Neutrophil (primary cell): ENCODE data around the gene CFAP161.

Experiments used
- H3K27ac ChIP-seq: fragments of 200-600 bp; sonication (generic); 2 replicates; pipeline ENCODE4 v1.5.1; 2016; ENCODE audit warnings: mild to moderate bottlenecking, moderate library complexity
- H3K27me3 ChIP-seq: fragments of 200-600 bp; sonication (generic); 2 replicates; pipeline ENCODE4 v1.6.0; 2016; ENCODE audit warnings: mild to moderate bottlenecking
- H3K36me3 ChIP-seq: fragments of 200-600 bp; sonication (generic); 2 replicates; pipeline ENCODE4 v1.5.1; 2017
- H3K4me1 ChIP-seq, 2 experiments: fragments of 200-600 bp in 1 of 2; sonication (generic) in 1 of 2; 1 replicate in 1 of 2; 2 replicates in 1 of 2; pipeline versions ENCODE4 v1.5.1 to v1.6.1; 2013 to 2016; ENCODE audit warnings: low read depth in 1 of 2, low read length in 1 of 2, mild to moderate bottlenecking in 1 of 2, moderate library complexity in 1 of 2; ENCODE audit not compliant: control insufficient read depth in 1 of 2, insufficient read depth in 1 of 2
- H3K4me3 ChIP-seq, 2 experiments: fragments of 200-600 bp in 1 of 2; sonication (generic) in 1 of 2; 1 replicate in 1 of 2; 2 replicates in 1 of 2; pipeline ENCODE4 v1.5.1; 2013 to 2016; ENCODE audit warnings: low read depth in 1 of 2, low read length in 1 of 2, mild to moderate bottlenecking in 1 of 2, moderate library complexity in 1 of 2
- H3K9me3 ChIP-seq: fragments of 200-600 bp; sonication (generic); 2 replicates; pipeline ENCODE4 v1.5.1; 2016
- CTCF ChIP-seq: fragments of 200-600 bp; sonication (generic); IDR thresholded peaks from 2 replicates; pipeline ENCODE4 v1.5.1; 2016; ENCODE audit warnings: antibody characterized with exemption

CFAP161 gene

DNA sequence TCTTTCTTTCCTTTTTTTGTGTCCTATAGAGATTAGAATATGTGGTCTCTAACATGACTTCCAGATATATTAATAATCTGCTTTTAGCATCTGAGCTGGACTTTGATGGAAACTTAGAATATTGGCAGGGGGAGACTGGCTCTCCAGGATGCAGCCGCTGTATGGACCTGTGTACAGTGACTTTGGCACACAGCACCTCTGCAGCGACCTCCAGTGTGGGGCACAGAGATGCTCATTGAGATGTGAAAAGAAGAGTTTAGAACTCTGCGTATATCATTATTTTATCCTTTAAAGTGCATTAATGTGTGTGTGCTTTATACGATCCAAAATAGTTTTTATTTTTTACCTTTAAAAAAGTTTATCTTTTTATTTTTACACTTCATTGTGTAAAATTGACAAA lies 18.3 kb downstream of the CFAP161 start:
- Histone ChIP-seq H3K27me3 (no peaks in the 10 kb centered on the region), H3K4me1 (no peaks in the 10 kb centered on the region), H3K36me3 (no peaks in the 10 kb centered on the region), H3K9me3 (no peaks in the 10 kb centered on the region), H3K27ac (no peak overlapping the region), H3K4me3 (no peak overlapping the region)
- no peak for TF ChIP-seq CTCF

DNA sequence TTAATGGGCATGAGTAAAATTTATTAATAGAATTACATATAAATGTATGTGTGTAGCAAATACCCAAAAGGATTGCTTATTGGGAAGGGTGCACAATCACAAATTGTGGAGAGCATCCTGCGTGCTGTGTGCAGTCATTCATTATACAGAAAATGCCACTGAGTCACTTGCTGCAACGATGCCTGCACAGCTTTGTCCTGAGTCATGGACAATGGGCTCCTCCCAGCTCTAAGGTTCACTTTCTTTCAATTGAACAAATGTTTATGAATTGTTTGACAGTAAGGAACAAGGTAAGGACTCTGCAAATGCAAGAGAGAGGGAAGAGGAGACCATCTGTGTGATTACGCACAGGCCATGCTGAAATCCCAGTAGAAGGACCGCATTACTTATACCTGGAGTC lies 18.7 kb downstream of the CFAP161 start:
- H3K4me1 ChIP-seq = no peaks in the 10 kb centered on the region
- no peak overlapping the region for H3K27ac ChIP-seq
- no peaks in the 10 kb centered on the region for H3K36me3 ChIP-seq
- no peak for TF ChIP-seq CTCF
- H3K9me3 ChIP-seq = no peaks in the 10 kb centered on the region
- H3K27me3 ChIP-seq = no peaks in the 10 kb centered on the region
- H3K4me3 ChIP-seq = no peak overlapping the region

GRCh38 chr15:81155375-81156218 lies 21.5 kb downstream of the CFAP161 start:
- H3K27ac ChIP-seq = no peak overlapping the region
- no peak overlapping the region for H3K4me3 ChIP-seq
- H3K9me3 ChIP-seq = no peaks in the 10 kb centered on the region
- H3K36me3 ChIP-seq = no peaks in the 10 kb centered on the region
- no peak for TF ChIP-seq CTCF
- H3K27me3 ChIP-seq = no peaks in the 10 kb centered on the region
- no peaks in the 10 kb centered on the region for H3K4me1 ChIP-seq

DNA sequence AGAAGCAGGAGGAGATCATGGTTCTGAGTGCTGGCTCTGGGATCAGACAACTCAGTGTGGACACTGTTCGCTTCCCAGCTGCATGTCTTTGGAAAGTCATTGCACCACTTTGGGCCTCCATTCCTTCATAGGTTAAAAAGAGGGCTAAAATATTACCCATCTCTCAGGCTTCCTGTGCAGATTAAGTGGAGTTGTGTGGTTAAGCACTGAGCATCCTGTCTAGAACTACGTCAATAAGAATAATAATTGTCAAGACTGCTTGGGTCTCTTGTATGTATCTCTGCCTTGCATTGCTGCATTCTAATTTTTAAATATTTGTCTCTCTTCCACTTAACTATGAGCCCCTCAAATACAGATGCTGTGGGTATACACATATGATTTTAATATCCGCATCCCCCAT lies 22.3 kb downstream of the CFAP161 start:
- no peak overlapping the region for H3K4me3 ChIP-seq
- H3K36me3 ChIP-seq = no peaks in the 10 kb centered on the region
- no peaks in the 10 kb centered on the region for H3K4me1 ChIP-seq
- H3K9me3 ChIP-seq = no peaks in the 10 kb centered on the region
- H3K27ac ChIP-seq = no peak overlapping the region
- H3K27me3 ChIP-seq = no peaks in the 10 kb centered on the region
- no peak for TF ChIP-seq CTCF

GRCh38 chr15:81157195-81157938 lies 23.3 kb downstream of the CFAP161 start:
- Histone ChIP-seq H3K9me3 (no peaks in the 10 kb centered on the region), H3K4me3 (no peak overlapping the region), H3K4me1 (no peaks in the 10 kb centered on the region), H3K27me3 (peaks cover 7% of the 10 kb centered on the region), H3K36me3 (no peaks in the 10 kb centered on the region), H3K27ac (no peak overlapping the region)
- no peak for TF ChIP-seq CTCF
